Stimulated activated CD8-positive, alpha-beta memory T cell treated with anti-CD3 and anti-CD28 coated beads, Interleukin-12 subunit alpha, Interleukin-12 subunit beta, amount 100 ng/mL, for 24 hours (primary cell): ENCODE data around the gene ASB7.

Experiments used
- DNase-seq: peaks from one replicate; pipeline ENCODE4 v3.0.0-alpha.2; 2020; ENCODE audit errors: extremely low read depth

Gene ASB7

GRCh38 chr15:100686021-100686724, 83.8 kb downstream of the ASB7 start:
- no peak for DNase-seq

DNA sequence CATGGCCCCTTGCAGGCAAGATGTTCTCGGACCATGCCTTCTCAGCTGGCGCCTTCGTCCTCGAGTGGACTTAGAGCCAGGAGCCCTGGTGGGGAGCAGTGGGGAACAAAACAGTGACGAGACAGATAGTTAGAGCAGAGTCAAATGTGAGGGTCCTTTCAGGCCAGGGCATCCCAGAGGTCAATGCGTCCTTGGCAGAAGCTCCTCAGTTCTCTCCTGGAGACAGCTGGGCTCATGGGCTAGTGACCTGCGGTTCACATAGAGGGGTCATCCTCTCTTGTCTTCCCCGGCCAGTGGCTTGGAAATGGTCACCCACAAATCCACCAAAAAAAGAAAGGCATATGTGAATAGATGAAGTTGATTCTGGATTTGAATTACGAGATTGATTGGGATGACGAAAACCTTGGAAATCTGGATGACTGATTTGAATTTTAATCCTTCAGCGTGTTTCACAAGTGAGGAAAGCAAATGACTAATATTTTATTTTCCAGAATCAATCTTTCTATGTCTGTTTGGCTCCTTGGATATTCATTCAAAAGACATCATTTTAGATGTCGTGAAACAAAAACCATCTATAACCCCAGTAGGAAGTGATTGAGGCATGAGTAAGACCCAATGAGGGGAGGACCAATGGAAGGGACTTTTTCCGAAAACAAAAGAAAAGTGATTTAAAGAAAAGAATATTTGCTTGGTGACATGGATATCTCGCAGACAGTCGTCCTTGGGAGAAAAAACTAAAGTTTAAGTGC, 84.5 kb downstream of the ASB7 start:
- DNase-seq, result no peak

DNA sequence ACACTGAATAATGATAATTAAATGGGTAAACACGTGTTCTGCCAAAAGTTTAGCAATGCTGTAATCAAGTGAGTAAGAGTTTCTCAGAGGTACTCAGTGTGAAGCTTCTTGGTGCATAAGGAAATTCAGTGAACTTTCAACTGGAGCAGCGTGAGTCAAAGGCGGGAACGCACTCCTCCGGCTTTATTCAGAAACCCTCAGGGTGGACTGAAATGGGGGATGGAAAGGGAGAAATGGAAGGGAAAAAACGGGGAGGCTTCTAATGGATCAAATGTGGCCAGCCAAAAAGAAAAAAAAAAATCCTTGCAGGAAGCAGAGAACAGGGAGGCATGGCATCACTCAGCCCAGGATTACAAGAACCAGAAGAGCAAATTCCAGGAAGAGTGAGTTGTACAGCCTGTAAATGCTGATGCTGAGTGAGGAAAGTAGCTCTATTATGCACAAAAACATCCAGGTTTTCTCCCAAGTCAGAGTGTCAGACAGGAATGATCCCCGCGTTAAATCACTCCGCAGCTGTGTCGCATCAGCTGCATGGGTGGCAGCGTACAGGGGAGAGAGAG, 85.3 kb downstream of the ASB7 start:
- DNase-seq, result no peak

DNA sequence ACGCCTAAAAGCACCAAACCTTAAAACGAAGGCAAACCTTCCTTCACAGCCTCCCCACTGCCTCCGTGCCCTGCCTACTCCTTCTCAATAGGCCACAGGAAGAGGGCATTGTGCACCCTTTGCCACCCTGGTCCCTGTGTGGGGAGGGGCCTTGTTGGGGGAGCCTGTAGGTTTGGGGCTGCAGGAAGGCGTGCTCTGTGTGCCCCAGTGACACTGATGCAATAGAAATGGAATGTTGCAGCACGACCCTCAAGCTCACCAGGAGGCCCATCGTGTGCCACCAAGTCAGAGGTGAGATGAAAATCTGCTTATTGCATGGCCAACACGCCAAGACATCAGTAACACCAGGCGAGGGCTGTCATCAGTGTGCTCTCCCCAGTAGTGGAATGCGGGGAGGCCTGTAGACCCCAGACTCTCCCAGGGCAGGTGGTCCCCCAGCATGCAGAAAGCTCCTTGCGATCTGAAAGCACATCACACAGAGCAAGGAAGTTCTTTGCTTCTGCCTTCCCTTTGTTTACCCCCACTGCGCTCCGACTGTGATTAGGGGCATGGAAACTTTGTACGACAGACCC, 86.2 kb downstream of the ASB7 start:
- DNase-seq, result no peak

GRCh38 chr15:100689131-100689899, 86.9 kb downstream of the ASB7 start:
- no peak for DNase-seq

DNA sequence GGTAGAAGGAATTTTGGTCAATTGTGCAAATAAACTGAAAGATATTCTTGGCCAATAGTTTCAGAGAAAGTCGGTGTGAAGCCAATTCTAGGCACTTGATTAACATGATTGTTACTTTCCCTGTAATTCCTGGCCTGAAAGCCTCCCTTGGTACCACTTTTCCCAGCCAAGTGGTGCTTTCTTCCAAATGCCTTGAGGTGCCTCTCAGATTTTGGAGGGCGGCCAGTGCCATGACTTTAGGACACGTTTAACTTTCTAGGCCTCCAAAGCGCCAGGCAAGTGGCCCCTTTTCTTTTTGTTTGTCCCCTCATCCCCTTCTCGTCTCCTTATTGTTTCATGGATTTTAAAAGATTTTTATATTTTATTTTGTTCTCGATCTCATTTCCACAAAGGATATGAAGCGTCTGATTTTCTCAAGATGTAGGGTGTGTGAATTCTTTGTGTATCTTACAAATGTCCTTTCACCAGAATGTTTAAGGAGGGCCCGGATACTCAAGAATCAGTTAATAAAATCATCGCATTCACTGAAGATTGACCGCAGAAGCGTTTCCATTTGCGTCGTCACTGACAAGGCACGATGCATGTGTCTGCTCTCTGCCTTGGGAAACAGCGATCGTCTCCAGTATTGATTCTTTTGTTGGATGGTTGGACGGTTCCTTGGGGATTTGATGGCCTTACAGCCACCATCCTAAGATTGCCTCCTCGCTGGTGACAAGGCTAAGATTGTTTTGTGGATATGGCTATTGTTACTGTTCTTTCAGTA, 87.8 kb downstream of the ASB7 start:
- no peak for DNase-seq

- no peak for DNase-seq
Measured at GRCh38 chr15:100690795-100691158, 88.4 kb downstream of the ASB7 start.

GRCh38 chr15:100691321-100691720, 88.9 kb downstream of the ASB7 start:
- DNase-seq, result no peak

- DNase-seq, result no peak
Measured at GRCh38 chr15:100692246-100692645, 89.9 kb downstream of the ASB7 start.

DNA sequence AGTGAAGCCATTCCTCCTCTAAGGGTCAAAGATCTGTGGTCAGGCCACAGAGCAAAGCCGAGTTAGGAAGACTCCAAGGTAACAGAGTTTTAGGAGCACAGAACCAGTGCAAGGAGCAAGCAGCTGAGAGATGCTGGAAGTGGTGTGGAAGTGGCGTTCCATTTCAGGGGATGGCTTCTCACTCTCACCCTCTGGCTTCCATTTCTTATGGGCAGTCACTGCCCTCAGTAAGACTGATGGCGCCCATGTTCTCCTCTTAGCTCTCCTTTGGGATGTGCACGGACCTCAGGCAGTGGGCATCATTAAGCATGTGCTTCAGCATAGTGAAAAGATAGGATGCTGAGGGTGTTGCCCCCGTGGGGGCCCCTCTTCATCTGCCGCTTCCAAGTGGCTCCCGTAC, 90.3 kb downstream of the ASB7 start:
- no peak for DNase-seq

DNA sequence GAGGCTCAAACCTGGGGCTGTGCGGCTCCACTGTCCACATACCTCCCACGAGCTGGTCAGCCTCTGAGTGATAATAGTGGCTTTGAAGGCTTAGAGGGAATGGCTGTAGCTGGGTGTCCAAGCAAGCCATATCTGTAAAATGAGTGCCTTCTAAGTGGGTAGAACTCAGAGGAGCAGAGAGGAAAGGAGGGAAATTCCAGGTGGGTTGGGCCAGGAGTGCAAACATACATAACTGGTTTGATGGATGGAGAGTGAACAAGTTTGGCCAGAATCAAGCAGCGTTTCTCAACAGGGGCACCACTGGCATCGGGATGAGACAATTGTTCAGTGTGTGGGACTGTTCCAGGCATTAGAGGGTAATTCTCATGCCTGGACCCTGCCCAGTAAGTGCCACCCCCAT, 91.1 kb downstream of the ASB7 start:
- DNase-seq, result no peak

DNA sequence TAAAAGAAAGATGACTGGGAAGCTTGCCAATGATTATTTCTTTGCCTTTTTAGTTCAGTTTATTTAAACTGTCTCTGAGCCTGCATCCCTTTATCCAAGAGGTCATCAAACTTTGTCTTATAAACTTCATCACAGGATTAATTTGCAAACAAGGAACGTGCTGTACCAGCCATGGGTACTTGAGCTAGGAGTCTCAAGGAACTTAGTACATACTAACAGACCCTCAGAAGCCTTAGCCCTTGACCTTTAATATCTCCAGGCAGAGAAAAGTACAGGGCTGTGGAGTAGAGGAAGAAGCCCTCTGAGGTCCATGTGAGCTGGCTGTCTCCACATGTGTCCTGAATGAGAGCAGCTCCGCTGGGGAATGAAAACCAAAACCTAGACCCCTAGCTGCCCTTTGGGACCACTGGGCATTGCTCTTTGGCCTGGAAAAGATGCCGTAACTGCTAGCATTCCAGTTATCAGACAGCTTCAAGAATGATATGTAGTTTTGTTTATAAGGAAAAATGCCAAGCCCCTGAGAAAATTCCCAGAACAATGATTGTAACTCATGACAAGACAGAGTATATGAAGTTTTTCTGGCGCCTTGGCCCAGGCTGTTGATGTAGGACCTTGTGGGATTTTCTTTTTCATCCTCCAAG, 92.1 kb downstream of the ASB7 start:
- no peak for DNase-seq

- no peak for DNase-seq
Measured at GRCh38 chr15:100695048-100695447, 92.7 kb downstream of the ASB7 start.

GRCh38 chr15:100696452-100696851, 94.1 kb downstream of the ASB7 start:
- DNase-seq, result no peak
